Activated B cell treated with CpG ODN at 0.5 μM for 24 hours (primary cell): ENCODE measurements around the gene SORCS1. TPM values are rescaled to one million over a fixed set of nuclear protein-coding genes. Genes with fewer than 3 reads are reported as not detected.

Experiments used
- ATAC-seq: fragments of 200-7000 bp; cut with Tn5 transposase; one replicate; pipeline ENCODE4 v1.10.0; 2021; ENCODE audit warnings: low read depth, mild to moderate bottlenecking, moderate library complexity
- CTCF ChIA-PET: fragments of 350-600 bp; sonication (Branson Sonifier 250); formaldehyde crosslinking; loops from one replicate; lab custom pipeline; 2021; ENCODE audit warnings: antibody characterized with exemption; lab: Charles Lee
- POLR2A ChIA-PET: fragments of 350-600 bp; sonication (Branson Sonifier 250); formaldehyde crosslinking; loops from one replicate; lab custom pipeline; 2021; ENCODE audit warnings: antibody characterized with exemption; lab: Charles Lee
- DNase-seq: peaks from one replicate; pipeline ENCODE4 v3.0.0; 2022
- H3K27ac Mint-ChIP-seq: one replicate; pipeline ENCODE4 v1.8.0; 2020; ENCODE audit warnings: mixed read lengths
- H3K27me3 Mint-ChIP-seq: one replicate; pipeline ENCODE4 v1.8.0; 2021; ENCODE audit warnings: mixed read lengths
- H3K36me3 Mint-ChIP-seq: one replicate; pipeline ENCODE4 v1.8.0; 2021; ENCODE audit warnings: low read depth, mixed read lengths
- H3K4me1 Mint-ChIP-seq: one replicate; pipeline ENCODE4 v1.8.0; 2021; ENCODE audit warnings: mixed read lengths
- H3K4me3 Mint-ChIP-seq: one replicate; pipeline ENCODE4 v1.8.0; 2020; ENCODE audit warnings: mild to moderate bottlenecking, mixed read lengths
- H3K9me3 Mint-ChIP-seq: one replicate; pipeline ENCODE4 v1.8.0; 2020; ENCODE audit warnings: mixed read lengths
- CTCF ChIP-seq: fragments of 200-600 bp; IDR thresholded peaks from one replicate; pipeline ENCODE4 v1.8.0; 2022; ENCODE audit warnings: antibody characterized with exemption, mild to moderate bottlenecking
- intact Hi-C: fragments of 100-400 bp; cut with micrococcal nuclease; formaldehyde crosslinking; loops from one replicate; pipeline ENCODE4 v1.15.1; 2024
- total RNA-seq: library from RNA; stranded (reverse); gene quantifications from 2 replicates; pipeline ENCODE4 v1.2.3, GENCODE V29; 2022

SORCS1 gene
- total RNA-seq, 1 donor from 2014 or later: not detected

DNA sequence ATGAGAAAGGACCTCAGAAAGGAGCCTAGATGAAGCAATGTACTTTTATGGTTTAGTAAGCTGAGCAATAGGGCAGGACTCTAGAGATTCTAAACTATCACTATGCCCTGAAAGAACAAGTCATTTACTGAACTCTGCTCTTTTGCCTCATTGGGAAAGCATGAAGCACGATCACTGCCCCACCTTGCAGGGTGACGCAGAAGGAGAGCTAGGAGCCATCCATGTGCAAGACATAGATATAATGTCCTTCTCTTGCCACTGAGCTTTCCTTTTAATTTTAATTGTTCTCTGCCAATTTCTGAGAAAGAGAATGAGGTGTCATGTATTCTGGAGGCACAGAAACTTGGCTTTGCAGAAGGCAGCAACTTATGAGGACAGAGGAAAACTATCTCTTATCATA lies 108.3 kb downstream of the SORCS1 start:
- Mint-ChIP-seq H3K4me3 (no peak overlapping the region), H3K27ac (no peak overlapping the region), H3K36me3 (no peaks in the 10 kb centered on the region), H3K9me3 (no peaks in the 10 kb centered on the region), H3K4me1 (no peaks in the 10 kb centered on the region), H3K27me3 (no peaks in the 10 kb centered on the region)
- ATAC-seq (no peak), DNase-seq (no peak)
- ChIA-PET POLR2A (no interaction called here), CTCF (no interaction called here)
- no peak for TF ChIP-seq CTCF
- intact Hi-C loops: no loop called here

DNA sequence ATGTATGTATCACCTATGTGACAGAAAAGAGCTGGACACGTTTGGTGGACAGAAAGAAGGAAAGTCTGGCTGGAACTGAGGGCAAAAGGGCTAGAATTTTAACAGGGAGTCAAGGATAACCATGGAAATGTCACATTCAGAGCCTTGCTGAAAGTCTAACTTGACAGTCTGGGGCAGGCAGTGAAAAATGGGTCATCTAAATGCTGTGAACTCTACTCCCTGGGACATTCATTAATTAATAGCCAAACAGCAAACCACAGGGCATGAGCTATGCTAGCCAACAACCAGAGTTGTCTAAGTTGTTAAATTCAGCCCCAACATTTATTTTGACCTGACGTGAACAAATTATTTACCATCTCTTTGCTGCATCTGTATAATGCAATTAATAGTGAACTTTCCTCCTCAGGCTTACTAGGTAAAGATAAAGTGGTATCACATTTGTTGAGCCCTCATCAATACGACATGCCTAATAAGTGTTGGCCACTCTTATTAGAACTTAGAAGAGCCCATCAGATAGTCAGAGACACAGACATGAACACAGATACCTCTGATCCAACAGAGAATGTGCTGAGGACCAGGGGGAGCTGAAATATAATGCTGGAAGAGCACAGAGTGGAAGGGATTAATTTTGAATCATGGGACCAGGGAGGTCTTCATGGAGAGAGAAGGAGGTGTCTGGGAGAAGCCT lies 109.9 kb downstream of the SORCS1 start:
- CTCF ChIA-PET: no interaction called here

DNA sequence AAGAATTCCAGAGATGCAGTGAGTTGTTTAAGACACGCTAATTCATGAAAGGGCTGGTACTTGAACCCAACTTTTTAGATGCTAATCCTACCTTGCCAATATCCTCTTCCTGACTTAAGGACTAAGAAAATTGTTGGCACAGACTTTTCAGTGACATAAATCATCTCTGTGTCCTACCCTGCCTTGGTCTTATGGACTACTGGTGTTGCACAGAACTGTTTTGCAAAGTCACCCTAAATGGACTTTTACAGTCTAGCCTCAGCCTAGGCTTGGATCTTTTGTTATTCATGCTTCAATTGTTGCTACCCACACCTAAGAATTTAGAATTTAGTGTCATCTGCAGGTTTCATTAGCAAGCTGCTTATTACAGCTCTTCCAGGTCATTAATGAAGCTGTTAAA lies 112.7 kb downstream of the SORCS1 start:
- no peaks in the 10 kb centered on the region for H3K4me1 Mint-ChIP-seq
- CTCF ChIA-PET: no interaction called here
- ATAC-seq (no peak), DNase-seq (no peak)
- H3K27me3 Mint-ChIP-seq: no peaks in the 10 kb centered on the region
- peaks cover 4% of the 10 kb centered on the region for H3K9me3 Mint-ChIP-seq
- no peaks in the 10 kb centered on the region for H3K36me3 Mint-ChIP-seq
- intact Hi-C loops: no loop called here
- POLR2A ChIA-PET: no interaction called here
- H3K27ac Mint-ChIP-seq: no peak overlapping the region
- no peak for TF ChIP-seq CTCF
- H3K4me3 Mint-ChIP-seq: no peak overlapping the region

More for the DNA sequence above, 109.9 kb downstream of the SORCS1 start:
- no peaks in the 10 kb centered on the region for H3K9me3 Mint-ChIP-seq
- H3K36me3 Mint-ChIP-seq: no peaks in the 10 kb centered on the region
- H3K27me3 Mint-ChIP-seq: no peaks in the 10 kb centered on the region
- DNase-seq: no peak
- no peak overlapping the region for H3K27ac Mint-ChIP-seq
- no peak overlapping the region for H3K4me3 Mint-ChIP-seq
- intact Hi-C loops: no loop called here
- ATAC-seq: no peak
- POLR2A ChIA-PET: no interaction called here
- TF ChIP-seq CTCF: no peak
- H3K4me1 Mint-ChIP-seq: no peaks in the 10 kb centered on the region

GRCh38 chr10:107043461-107043860 lies 121.0 kb downstream of the SORCS1 start:
- no peak overlapping the region for H3K4me3 Mint-ChIP-seq
- intact Hi-C loops: no loop called here
- peaks cover 3% of the 10 kb centered on the region for H3K9me3 Mint-ChIP-seq
- no peaks in the 10 kb centered on the region for H3K36me3 Mint-ChIP-seq
- DNase-seq: no peak
- no peak for TF ChIP-seq CTCF
- H3K27me3 Mint-ChIP-seq: no peaks in the 10 kb centered on the region
- CTCF ChIA-PET: no interaction called here
- no peak for ATAC-seq
- POLR2A ChIA-PET: no interaction called here
- H3K27ac Mint-ChIP-seq: no peak overlapping the region
- no peaks in the 10 kb centered on the region for H3K4me1 Mint-ChIP-seq

DNA sequence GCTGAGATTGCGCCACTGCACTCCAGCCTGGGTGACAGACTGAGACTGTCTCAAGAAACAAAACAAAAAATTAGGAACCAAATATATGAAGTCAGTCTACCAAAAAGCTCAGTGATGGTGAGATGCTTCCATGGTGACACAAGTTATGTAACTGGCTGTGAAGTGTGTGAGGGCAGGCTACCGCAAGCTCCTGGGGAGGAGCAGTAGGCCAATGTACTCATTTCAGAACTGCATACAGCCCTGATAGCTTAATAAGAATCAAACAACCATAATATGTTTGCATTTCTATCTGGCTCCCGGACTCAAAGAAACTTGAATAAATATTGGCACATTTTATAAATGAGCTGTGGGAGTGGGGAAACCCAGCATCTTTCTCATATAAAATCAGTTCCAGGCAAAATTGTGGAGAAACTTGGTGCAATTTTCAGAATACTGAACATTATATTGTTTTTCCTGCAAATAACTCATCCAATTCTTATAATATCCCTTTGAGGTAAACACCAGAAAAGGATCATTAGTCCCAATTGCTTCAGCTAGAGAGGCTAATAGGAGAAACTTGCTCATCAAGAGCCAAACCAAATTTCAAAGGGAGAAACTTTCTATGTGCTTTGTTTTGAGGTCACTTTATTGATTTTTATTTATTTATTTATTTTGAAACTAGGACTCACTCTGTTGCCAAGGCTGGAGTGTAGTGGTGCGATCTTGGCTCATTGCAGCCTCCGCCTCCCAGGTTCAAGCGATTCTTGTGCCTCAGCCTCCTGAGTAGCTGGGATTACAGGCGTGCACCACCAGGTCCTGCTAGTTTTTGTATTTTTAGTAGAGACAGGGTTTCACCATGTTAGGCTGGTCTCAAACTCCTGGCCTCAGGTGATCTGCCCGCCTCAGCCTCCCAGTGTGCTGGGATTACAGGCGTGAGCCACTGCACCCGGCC lies 127.0 kb downstream of the SORCS1 start:
- Mint-ChIP-seq H3K4me3 (no peak overlapping the region), H3K27me3 (no peaks in the 10 kb centered on the region), H3K36me3 (no peaks in the 10 kb centered on the region), H3K9me3 (no peaks in the 10 kb centered on the region), H3K4me1 (no peaks in the 10 kb centered on the region), H3K27ac (no peak overlapping the region)
- CTCF ChIA-PET: no interaction called here
- intact Hi-C loops: no loop called here
- no peak for DNase-seq
- POLR2A ChIA-PET: no interaction called here
- no peak for TF ChIP-seq CTCF
- no peak for ATAC-seq
